Measurements from ENCODE around the gene GET3. TPM values are rescaled to one million over a fixed set of nuclear protein-coding genes. Genes with fewer than 3 reads are reported as not detected.
A peak's percentile ranks its signal among the peaks of the same experiment; 100 is the strongest.

The GET3 gene
- total RNA-seq, 1 experiment from 2014 or later, result 110 TPM

DNA sequence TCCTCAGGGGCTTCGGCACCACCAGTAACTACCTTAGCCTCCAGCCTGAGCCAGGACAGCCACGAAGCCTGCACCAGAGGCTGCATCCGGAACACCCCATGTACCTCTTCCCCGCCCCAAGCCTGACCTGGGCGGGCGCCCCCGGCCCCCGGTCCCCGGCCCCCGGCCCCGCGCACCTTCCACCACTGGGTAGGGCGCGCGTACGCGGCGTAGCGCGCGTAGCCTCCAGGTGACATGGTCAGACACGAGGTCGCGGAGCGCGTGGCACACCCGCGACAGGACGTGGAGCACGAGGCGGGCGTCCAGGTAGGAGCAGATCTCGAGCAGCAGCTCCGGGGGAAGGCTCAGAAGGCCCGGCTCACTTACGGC is 41.3 kb upstream of the GET3 start:
- CTCF ChIA-PET, result interaction anchor here (0.8 to 1.9 kb wide), 4 partner anchors 62 to 79 kb away, joined by 3 to 10 read pairs (median 6); no protein-coding TSS in a partner anchor
- TF ChIP-seq, protein P1, sequence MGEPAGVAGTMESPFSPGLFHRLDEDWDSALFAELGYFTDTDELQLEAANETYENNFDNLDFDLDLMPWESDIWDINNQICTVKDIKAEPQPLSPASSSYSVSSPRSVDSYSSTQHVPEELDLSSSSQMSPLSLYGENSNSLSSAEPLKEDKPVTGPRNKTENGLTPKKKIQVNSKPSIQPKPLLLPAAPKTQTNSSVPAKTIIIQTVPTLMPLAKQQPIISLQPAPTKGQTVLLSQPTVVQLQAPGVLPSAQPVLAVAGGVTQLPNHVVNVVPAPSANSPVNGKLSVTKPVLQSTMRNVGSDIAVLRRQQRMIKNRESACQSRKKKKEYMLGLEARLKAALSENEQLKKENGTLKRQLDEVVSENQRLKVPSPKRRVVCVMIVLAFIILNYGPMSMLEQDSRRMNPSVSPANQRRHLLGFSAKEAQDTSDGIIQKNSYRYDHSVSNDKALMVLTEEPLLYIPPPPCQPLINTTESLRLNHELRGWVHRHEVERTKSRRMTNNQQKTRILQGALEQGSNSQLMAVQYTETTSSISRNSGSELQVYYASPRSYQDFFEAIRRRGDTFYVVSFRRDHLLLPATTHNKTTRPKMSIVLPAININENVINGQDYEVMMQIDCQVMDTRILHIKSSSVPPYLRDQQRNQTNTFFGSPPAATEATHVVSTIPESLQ (CRISPR knock-in tag; IDR thresholded peaks at IDR 0.05), result 0 out of 2 replicates have a peak, but pooled peaks have one; percentile 29
- TF ChIP-seq TCF7 (CRISPR knock-in tag; IDR thresholded peaks at IDR 0.05; ENCODE audit: low read depth), result 0 out of 2 replicates have a peak, but pooled peaks have one; percentile 62
- TF ChIP-seq, protein P2, sequence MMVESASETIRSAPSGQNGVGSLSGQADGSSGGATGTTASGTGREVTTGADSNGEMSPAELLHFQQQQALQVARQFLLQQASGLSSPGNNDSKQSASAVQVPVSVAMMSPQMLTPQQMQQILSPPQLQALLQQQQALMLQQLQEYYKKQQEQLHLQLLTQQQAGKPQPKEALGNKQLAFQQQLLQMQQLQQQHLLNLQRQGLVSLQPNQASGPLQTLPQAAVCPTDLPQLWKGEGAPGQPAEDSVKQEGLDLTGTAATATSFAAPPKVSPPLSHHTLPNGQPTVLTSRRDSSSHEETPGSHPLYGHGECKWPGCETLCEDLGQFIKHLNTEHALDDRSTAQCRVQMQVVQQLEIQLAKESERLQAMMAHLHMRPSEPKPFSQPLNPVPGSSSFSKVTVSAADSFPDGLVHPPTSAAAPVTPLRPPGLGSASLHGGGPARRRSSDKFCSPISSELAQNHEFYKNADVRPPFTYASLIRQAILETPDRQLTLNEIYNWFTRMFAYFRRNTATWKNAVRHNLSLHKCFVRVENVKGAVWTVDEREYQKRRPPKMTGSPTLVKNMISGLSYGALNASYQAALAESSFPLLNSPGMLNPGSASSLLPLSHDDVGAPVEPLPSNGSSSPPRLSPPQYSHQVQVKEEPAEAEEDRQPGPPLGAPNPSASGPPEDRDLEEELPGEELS (CRISPR knock-in tag; IDR thresholded peaks at IDR 0.05), result no peak
- Mint-ChIP-seq H3K4me1 (peaks cover 3% of the 10 kb centered on the region), H3K4me3 (peak overlapping the region; percentile 90), H3K27ac (no peak overlapping the region), H3K36me3 (peaks cover 12% of the 10 kb centered on the region), H3K27me3 (ENCODE audit: low read depth) (no peaks in the 10 kb centered on the region), H3K9me3 (no peaks in the 10 kb centered on the region)
- ATAC-seq (peak; percentile 10), DNase-seq (ENCODE audit: low spot score) (no peak)
- POLR2A ChIA-PET, result interaction anchor here (0.8 to 2.1 kb wide), 4 partner anchors 15 to 62 kb away, joined by 3 to 13 read pairs (median 4); partner anchors contain the start of gene DHPS

DNA sequence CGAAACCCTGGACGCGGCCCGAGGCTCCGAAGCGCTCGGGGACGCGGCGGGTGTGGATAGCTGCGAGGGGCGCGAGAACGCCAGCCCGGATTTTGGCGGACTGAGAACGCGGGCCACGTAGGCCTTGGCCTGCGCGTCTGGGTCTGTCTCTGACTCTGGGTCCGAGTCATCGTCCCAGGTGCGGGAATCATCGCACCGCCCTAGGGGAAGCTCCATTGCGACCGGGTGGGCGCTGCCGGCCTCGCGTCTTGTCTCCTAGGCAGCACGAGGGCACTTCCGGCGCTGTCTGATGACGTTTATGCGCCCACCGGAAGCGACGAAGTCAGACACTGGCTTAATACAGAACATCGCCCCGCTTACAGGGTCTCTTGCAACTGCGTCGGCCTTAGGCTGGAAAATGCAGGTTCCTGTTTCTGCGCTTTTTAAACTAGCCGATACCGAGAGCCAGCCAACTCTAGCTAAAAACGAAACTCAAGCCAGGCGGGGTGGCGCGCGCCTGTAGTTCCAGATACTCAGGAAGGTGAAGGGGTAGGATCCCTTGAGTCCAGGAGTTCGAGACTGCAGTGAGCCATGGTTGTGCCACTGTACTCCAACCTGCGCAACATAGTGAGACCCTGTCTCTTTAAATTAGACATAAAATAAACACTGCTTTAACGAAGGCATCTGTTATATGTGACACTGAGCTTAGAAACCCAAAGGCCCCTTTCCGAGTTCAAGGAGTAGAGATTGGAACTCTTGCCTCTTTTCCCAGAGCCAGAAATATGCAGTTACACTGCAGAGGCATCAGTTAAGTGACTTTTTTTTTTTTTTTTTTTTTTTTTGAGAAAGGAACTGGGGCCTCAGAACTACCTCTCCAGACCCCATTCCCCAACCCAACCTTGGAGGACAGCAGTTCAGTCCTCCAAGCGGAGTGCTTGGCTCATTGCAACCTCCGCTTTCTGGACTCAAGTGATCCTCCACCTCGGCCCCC is 40.6 kb upstream of the GET3 start, which contains the start of gene FBXW9:
TSS of gene FBXW9 (minus strand) at position 266 of the 970 bp plus-strand sequence. CDS start at position 216, 50 bp downstream.
- Mint-ChIP-seq H3K4me1 (peaks cover 3% of the 10 kb centered on the region), H3K9me3 (no peaks in the 10 kb centered on the region), H3K4me3 (peak within 1 kb of the TSS; percentile 90), H3K36me3 (peaks cover 19% of the 10 kb centered on the region), H3K27me3 (ENCODE audit: low read depth) (no peaks in the 10 kb centered on the region), H3K27ac (peak within 1 kb of the TSS; percentile 99)
- ATAC-seq (peak; percentile 83), DNase-seq (ENCODE audit: low spot score) (peak; percentile 98)
- POLR2A ChIA-PET, result interaction anchor here (0.7 to 2.1 kb wide), 5 partner anchors 15 to 61 kb away, joined by 3 to 13 read pairs (median 4); partner anchors contain the start of gene DHPS
- CTCF ChIA-PET, result interaction anchor here (0.6 to 1.9 kb wide), 9 partner anchors 12 to 281 kb away, joined by 3 to 10 read pairs (median 4); no protein-coding TSS in a partner anchor
- TF ChIP-seq TCF7 (CRISPR knock-in tag; IDR thresholded peaks at IDR 0.05; ENCODE audit: low read depth) (no peak), ZNF138 (CRISPR knock-in tag; conservative IDR thresholded peaks at IDR 0.05) (no peak), KAT7 (CRISPR knock-in tag; IDR thresholded peaks at IDR 0.05; ENCODE audit: borderline replicate concordance) (0 out of 2 replicates have a peak, but pooled peaks have one; percentile 52), EMX1 (CRISPR knock-in tag; IDR thresholded peaks at IDR 0.05) (peak; percentile 82; the same call in 1 of the 2 replicates), RELA (CRISPR knock-in tag; IDR thresholded peaks at IDR 0.05; ENCODE audit: borderline replicate concordance) (peak; percentile 64; the same call in 1 of the 2 replicates), ELF4 (CRISPR knock-in tag; IDR thresholded peaks at IDR 0.05; ENCODE audit: low read depth) (no peak), CREM (CRISPR knock-in tag; IDR thresholded peaks at IDR 0.05) (peak; percentile 99), JAZF1 (CRISPR knock-in tag; IDR thresholded peaks at IDR 0.05) (0 out of 2 replicates have a peak, but pooled peaks have one; percentile 5)
- TF ChIP-seq, protein P3, sequence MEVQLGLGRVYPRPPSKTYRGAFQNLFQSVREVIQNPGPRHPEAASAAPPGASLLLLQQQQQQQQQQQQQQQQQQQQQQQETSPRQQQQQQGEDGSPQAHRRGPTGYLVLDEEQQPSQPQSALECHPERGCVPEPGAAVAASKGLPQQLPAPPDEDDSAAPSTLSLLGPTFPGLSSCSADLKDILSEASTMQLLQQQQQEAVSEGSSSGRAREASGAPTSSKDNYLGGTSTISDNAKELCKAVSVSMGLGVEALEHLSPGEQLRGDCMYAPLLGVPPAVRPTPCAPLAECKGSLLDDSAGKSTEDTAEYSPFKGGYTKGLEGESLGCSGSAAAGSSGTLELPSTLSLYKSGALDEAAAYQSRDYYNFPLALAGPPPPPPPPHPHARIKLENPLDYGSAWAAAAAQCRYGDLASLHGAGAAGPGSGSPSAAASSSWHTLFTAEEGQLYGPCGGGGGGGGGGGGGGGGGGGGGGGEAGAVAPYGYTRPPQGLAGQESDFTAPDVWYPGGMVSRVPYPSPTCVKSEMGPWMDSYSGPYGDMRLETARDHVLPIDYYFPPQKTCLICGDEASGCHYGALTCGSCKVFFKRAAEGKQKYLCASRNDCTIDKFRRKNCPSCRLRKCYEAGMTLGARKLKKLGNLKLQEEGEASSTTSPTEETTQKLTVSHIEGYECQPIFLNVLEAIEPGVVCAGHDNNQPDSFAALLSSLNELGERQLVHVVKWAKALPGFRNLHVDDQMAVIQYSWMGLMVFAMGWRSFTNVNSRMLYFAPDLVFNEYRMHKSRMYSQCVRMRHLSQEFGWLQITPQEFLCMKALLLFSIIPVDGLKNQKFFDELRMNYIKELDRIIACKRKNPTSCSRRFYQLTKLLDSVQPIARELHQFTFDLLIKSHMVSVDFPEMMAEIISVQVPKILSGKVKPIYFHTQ (CRISPR knock-in tag; IDR thresholded peaks at IDR 0.05), result 0 out of 2 replicates have a peak, but pooled peaks have one; percentile 36
- TF ChIP-seq, protein P4, sequence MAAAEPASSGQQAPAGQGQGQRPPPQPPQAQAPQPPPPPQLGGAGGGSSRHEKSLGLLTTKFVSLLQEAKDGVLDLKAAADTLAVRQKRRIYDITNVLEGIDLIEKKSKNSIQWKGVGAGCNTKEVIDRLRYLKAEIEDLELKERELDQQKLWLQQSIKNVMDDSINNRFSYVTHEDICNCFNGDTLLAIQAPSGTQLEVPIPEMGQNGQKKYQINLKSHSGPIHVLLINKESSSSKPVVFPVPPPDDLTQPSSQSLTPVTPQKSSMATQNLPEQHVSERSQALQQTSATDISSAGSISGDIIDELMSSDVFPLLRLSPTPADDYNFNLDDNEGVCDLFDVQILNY (CRISPR knock-in tag; IDR thresholded peaks at IDR 0.05), result no peak; the same call in 1 of the 2 replicates
- TF ChIP-seq, protein P5, sequence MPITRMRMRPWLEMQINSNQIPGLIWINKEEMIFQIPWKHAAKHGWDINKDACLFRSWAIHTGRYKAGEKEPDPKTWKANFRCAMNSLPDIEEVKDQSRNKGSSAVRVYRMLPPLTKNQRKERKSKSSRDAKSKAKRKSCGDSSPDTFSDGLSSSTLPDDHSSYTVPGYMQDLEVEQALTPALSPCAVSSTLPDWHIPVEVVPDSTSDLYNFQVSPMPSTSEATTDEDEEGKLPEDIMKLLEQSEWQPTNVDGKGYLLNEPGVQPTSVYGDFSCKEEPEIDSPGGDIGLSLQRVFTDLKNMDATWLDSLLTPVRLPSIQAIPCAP (CRISPR knock-in tag; IDR thresholded peaks at IDR 0.05), result no peak
- TF ChIP-seq, protein P6, sequence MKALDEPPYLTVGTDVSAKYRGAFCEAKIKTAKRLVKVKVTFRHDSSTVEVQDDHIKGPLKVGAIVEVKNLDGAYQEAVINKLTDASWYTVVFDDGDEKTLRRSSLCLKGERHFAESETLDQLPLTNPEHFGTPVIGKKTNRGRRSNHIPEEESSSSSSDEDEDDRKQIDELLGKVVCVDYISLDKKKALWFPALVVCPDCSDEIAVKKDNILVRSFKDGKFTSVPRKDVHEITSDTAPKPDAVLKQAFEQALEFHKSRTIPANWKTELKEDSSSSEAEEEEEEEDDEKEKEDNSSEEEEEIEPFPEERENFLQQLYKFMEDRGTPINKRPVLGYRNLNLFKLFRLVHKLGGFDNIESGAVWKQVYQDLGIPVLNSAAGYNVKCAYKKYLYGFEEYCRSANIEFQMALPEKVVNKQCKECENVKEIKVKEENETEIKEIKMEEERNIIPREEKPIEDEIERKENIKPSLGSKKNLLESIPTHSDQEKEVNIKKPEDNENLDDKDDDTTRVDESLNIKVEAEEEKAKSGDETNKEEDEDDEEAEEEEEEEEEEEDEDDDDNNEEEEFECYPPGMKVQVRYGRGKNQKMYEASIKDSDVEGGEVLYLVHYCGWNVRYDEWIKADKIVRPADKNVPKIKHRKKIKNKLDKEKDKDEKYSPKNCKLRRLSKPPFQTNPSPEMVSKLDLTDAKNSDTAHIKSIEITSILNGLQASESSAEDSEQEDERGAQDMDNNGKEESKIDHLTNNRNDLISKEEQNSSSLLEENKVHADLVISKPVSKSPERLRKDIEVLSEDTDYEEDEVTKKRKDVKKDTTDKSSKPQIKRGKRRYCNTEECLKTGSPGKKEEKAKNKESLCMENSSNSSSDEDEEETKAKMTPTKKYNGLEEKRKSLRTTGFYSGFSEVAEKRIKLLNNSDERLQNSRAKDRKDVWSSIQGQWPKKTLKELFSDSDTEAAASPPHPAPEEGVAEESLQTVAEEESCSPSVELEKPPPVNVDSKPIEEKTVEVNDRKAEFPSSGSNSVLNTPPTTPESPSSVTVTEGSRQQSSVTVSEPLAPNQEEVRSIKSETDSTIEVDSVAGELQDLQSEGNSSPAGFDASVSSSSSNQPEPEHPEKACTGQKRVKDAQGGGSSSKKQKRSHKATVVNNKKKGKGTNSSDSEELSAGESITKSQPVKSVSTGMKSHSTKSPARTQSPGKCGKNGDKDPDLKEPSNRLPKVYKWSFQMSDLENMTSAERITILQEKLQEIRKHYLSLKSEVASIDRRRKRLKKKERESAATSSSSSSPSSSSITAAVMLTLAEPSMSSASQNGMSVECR (CRISPR knock-in tag; IDR thresholded peaks at IDR 0.05; ENCODE audit: borderline replicate concordance), result peak; percentile 92
- TF ChIP-seq, protein P7, sequence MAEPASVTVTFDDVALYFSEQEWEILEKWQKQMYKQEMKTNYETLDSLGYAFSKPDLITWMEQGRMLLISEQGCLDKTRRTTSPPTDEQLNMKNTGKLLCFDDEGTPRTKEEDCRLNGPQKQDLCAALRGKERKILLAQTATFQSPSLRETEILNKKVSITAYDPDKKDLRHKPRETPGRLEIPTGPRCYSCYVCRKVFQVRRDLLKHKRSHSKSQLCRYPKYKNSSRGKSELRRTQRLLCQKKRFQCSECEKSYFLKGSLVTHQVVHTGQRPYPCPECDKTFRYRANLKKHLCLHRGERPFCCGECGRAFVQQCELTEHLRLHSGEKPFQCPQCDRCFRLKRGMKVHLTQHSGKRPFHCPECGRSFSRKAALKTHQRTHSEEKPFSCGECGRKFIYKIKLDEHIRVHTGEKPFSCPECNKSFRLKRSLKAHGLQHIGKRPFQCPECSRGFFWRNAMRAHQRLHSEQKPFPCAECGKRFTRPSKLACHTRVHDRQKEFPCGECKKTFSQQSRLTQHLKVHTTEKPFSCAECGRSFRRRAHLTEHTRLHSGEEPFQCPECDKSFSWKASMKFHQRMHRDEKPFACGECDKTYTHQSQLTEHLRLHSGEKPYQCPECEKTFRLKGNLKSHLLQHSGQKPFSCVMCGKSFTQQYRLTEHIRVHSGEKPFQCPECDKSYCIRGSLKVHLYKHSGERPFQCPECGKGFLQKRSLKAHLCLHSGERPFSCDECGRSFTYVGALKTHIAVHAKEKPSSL (CRISPR knock-in tag; conservative IDR thresholded peaks at IDR 0.05), result 0 out of 2 replicates have a peak, but pooled peaks have one; percentile 60
